Karpas-422 (cell line): ENCODE data around the gene ALDH9A1. TPM values are rescaled to one million over a fixed set of nuclear protein-coding genes. Genes with fewer than 3 reads are reported as not detected.
"Not testable (repeated sequence)": the region's sequence is repeated elsewhere in the genome, so short reads cannot be mapped to it uniquely, and the experiment has no call there.

ENCODE experiments used
- DNase-seq: peaks from one replicate; pipeline ENCODE4 v3.0.0-alpha.2; 2015
- H2AFZ ChIP-seq: fragments of 200-600 bp; sonication (generic); 2 replicates; pipeline ENCODE4 v1.6.1; 2014; ENCODE audit warnings: antibody characterized with exemption, low read length, mixed read lengths
- H3K27ac ChIP-seq: fragments of 200-600 bp; sonication (generic); 2 replicates; pipeline ENCODE4 v1.5.1; 2014; ENCODE audit warnings: mild to moderate bottlenecking, low read length, moderate library complexity
- H3K27me3 ChIP-seq: fragments of 200-600 bp; sonication (generic); 2 replicates; pipeline ENCODE4 v1.6.1; 2014; ENCODE audit warnings: low read length, mixed read lengths
- H3K36me3 ChIP-seq: fragments of 200-600 bp; sonication (generic); 2 replicates; pipeline ENCODE4 v1.6.1; 2014; ENCODE audit warnings: low read length, mixed read lengths; ENCODE audit not compliant: insufficient read depth
- H3K4me1 ChIP-seq: fragments of 200-600 bp; sonication (generic); 2 replicates; pipeline ENCODE4 v1.6.1; 2014; ENCODE audit warnings: mild to moderate bottlenecking, low read length, mixed read lengths
- H3K4me2 ChIP-seq: fragments of 200-600 bp; sonication (generic); 2 replicates; pipeline ENCODE4 v1.6.1; 2014; ENCODE audit warnings: low read length, low read depth, mild to moderate bottlenecking; ENCODE audit not compliant: poor library complexity, severe bottlenecking
- H3K4me3 ChIP-seq: fragments of 200-600 bp; sonication (generic); 2 replicates; pipeline ENCODE4 v1.5.1; 2014; ENCODE audit warnings: mild to moderate bottlenecking, antibody characterized with exemption, low read length, mixed read lengths
- H3K79me2 ChIP-seq: fragments of 200-600 bp; sonication (generic); 2 replicates; pipeline ENCODE4 v1.6.1; 2014; ENCODE audit warnings: mild to moderate bottlenecking, low read length, mixed read lengths
- H3K9ac ChIP-seq: fragments of 200-600 bp; sonication (generic); 2 replicates; pipeline ENCODE4 v1.6.0; 2014; ENCODE audit warnings: low read length
- H3K9me2 ChIP-seq: fragments of 200-600 bp; sonication (generic), shearing (Covaris generic); replicated peaks from 2 replicates; pipeline ENCODE4 v1.6.0; 2014; ENCODE audit warnings: mild to moderate bottlenecking, low read length, moderate library complexity; ENCODE audit not compliant: insufficient read depth
- H3K9me3 ChIP-seq: fragments of 300-700, 200-600 bp; sonication (generic); 2 replicates; pipeline ENCODE4 v1.6.1; 2014; ENCODE audit warnings: low read length, mixed read lengths
- H4K20me1 ChIP-seq: fragments of 200-600 bp; sonication (generic); 2 replicates; pipeline ENCODE4 v1.6.1; 2014; ENCODE audit warnings: mild to moderate bottlenecking, antibody characterized with exemption, low read length, low read depth; ENCODE audit not compliant: insufficient read depth
- total RNA-seq: library from RNA; depleted of rRNA; stranded (reverse); fragments of >200 nt; shearing (Covaris generic); gene quantifications from 2 replicates; pipeline ENCODE4 v1.2.3, GENCODE V29; 2014; ENCODE audit warnings: low replicate concordance

The ALDH9A1 gene
- total RNA-seq, 1 experiment from 2014 or later, result 45.1 TPM

GRCh38 chr1:165647517-165647916, 50.8 kb downstream of the ALDH9A1 start:
- H4K20me1 ChIP-seq, result no peaks in the 10 kb centered on the region
- H3K4me2 ChIP-seq, result no peak overlapping the region
- no peak overlapping the region for H3K9ac ChIP-seq
- no peaks in the 10 kb centered on the region for H3K9me3 ChIP-seq
- no peak overlapping the region for H3K4me3 ChIP-seq
- DNase-seq, result no peak
- H3K36me3 ChIP-seq, result no peaks in the 10 kb centered on the region
- H3K9me2 ChIP-seq, result no peaks in the 10 kb centered on the region
- H3K27me3 ChIP-seq, result no peaks in the 10 kb centered on the region
- no peak overlapping the region for H3K27ac ChIP-seq
- H2AFZ ChIP-seq, result no peak overlapping the region
- no peaks in the 10 kb centered on the region for H3K4me1 ChIP-seq
- no peaks in the 10 kb centered on the region for H3K79me2 ChIP-seq

- no peaks in the 10 kb centered on the region for H3K79me2 ChIP-seq
- H3K4me3 ChIP-seq, result no peak overlapping the region
- no peak overlapping the region for H2AFZ ChIP-seq
- no peaks in the 10 kb centered on the region for H3K9me2 ChIP-seq
- H3K4me1 ChIP-seq, result peaks cover 5% of the 10 kb centered on the region
- no peak for DNase-seq
- no peaks in the 10 kb centered on the region for H4K20me1 ChIP-seq
- H3K9me3 ChIP-seq, result no peaks in the 10 kb centered on the region
- H3K4me2 ChIP-seq, result no peak overlapping the region
- no peaks in the 10 kb centered on the region for H3K36me3 ChIP-seq
- no peak overlapping the region for H3K9ac ChIP-seq
- no peak overlapping the region for H3K27ac ChIP-seq
- H3K27me3 ChIP-seq, result no peaks in the 10 kb centered on the region
These were observed 52.6 kb downstream of the ALDH9A1 start for GRCh38 chr1:165645654-165646366.

- no peak overlapping the region for H2AFZ ChIP-seq
- no peak for DNase-seq
- H3K9ac ChIP-seq, result no peak overlapping the region
- H3K4me2 ChIP-seq, result no peak overlapping the region
- no peaks in the 10 kb centered on the region for H3K9me3 ChIP-seq
- peaks cover 5% of the 10 kb centered on the region for H3K4me1 ChIP-seq
- no peaks in the 10 kb centered on the region for H3K27me3 ChIP-seq
- H3K27ac ChIP-seq, result no peak overlapping the region
- no peaks in the 10 kb centered on the region for H3K36me3 ChIP-seq
- H3K79me2 ChIP-seq, result no peaks in the 10 kb centered on the region
- H4K20me1 ChIP-seq, result no peaks in the 10 kb centered on the region
- H3K4me3 ChIP-seq, result no peak overlapping the region
- no peaks in the 10 kb centered on the region for H3K9me2 ChIP-seq
These were observed 54.2 kb downstream of the ALDH9A1 start for GRCh38 chr1:165644064-165644735.

- no peaks in the 10 kb centered on the region for H3K9me3 ChIP-seq
- no peak overlapping the region for H3K27ac ChIP-seq
- H3K36me3 ChIP-seq, result no peaks in the 10 kb centered on the region
- H4K20me1 ChIP-seq, result no peaks in the 10 kb centered on the region
- no peaks in the 10 kb centered on the region for H3K79me2 ChIP-seq
- H2AFZ ChIP-seq, result no peak overlapping the region
- DNase-seq, result no peak
- H3K9me2 ChIP-seq, result no peaks in the 10 kb centered on the region
- H3K9ac ChIP-seq, result no peak overlapping the region
- no peaks in the 10 kb centered on the region for H3K27me3 ChIP-seq
- no peak overlapping the region for H3K4me3 ChIP-seq
- peak overlapping the region; percentile 20 for H3K4me2 ChIP-seq
- H3K4me1 ChIP-seq, result peaks cover 5% of the 10 kb centered on the region
These were observed 57.0 kb downstream of the ALDH9A1 start for GRCh38 chr1:165641231-165641987.

- H3K27me3 ChIP-seq, result no peaks in the 10 kb centered on the region
- no peak for DNase-seq
- H3K4me3 ChIP-seq, result no peak overlapping the region
- no peaks in the 10 kb centered on the region for H3K79me2 ChIP-seq
- no peaks in the 10 kb centered on the region for H3K36me3 ChIP-seq
- H3K27ac ChIP-seq, result no peak overlapping the region
- no peak overlapping the region for H2AFZ ChIP-seq
- no peaks in the 10 kb centered on the region for H4K20me1 ChIP-seq
- no peak overlapping the region for H3K9ac ChIP-seq
- no peaks in the 10 kb centered on the region for H3K9me3 ChIP-seq
- H3K4me1 ChIP-seq, result peaks cover 18% of the 10 kb centered on the region
- H3K9me2 ChIP-seq, result no peaks in the 10 kb centered on the region
- H3K4me2 ChIP-seq, result no peak overlapping the region
These were observed 58.3 kb downstream of the ALDH9A1 start for GRCh38 chr1:165639821-165640623.

GRCh38 chr1:165638211-165638610, 60.2 kb downstream of the ALDH9A1 start:
- H3K79me2 ChIP-seq, H3K9me2 ChIP-seq, H2AFZ ChIP-seq, DNase-seq, H3K27ac ChIP-seq, H4K20me1 ChIP-seq, H3K9ac ChIP-seq, H3K4me3 ChIP-seq, H3K36me3 ChIP-seq, H3K27me3 ChIP-seq, H3K9me3 ChIP-seq, H3K4me2 ChIP-seq: not testable (repeated sequence)
- peaks cover 20% of the 10 kb centered on the region for H3K4me1 ChIP-seq

GRCh38 chr1:165637427-165637826, 60.9 kb downstream of the ALDH9A1 start:
- H3K4me3 ChIP-seq, result no peak overlapping the region
- no peaks in the 10 kb centered on the region for H3K79me2 ChIP-seq
- H3K4me1 ChIP-seq, result peaks cover 20% of the 10 kb centered on the region
- no peak overlapping the region for H3K27ac ChIP-seq
- H2AFZ ChIP-seq, result no peak overlapping the region
- H3K4me2 ChIP-seq, result no peak overlapping the region
- H3K27me3 ChIP-seq, result no peaks in the 10 kb centered on the region
- no peaks in the 10 kb centered on the region for H3K9me2 ChIP-seq
- H3K9ac ChIP-seq, result no peak overlapping the region
- no peaks in the 10 kb centered on the region for H4K20me1 ChIP-seq
- DNase-seq, result no peak
- no peaks in the 10 kb centered on the region for H3K36me3 ChIP-seq
- no peaks in the 10 kb centered on the region for H3K9me3 ChIP-seq
